GM23338 (cell line): Measurements from ENCODE around the gene STEAP2. TPM values are rescaled to one million over a fixed set of nuclear protein-coding genes. Genes with fewer than 3 reads are reported as not detected.
A peak's percentile ranks its signal among the peaks of the same experiment; 100 is the strongest.

Experiments used
- ATAC-seq: fragments of 200-7000 bp; cut with Tn5 transposase; 3 replicates; pipeline ENCODE4 v1.9.1; 2020
- DNase-seq: peaks from one replicate; pipeline ENCODE4 v3.0.0-alpha.2; 2015; ENCODE audit warnings: low spot score
- H2AFZ ChIP-seq: fragments of 200-600 bp; sonication (generic); 2 replicates; pipeline ENCODE4 v1.8.0; 2016; ENCODE audit warnings: antibody characterized with exemption, mild to moderate bottlenecking, moderate library complexity
- H3F3A ChIP-seq: fragments of 200-600 bp; sonication (generic); replicated peaks from 2 replicates; pipeline ENCODE4 v1.8.0; 2017; ENCODE audit warnings: antibody characterized with exemption, mixed run types, low read depth
- H3K27ac ChIP-seq: fragments of 200-600 bp; sonication (generic); 2 replicates; pipeline ENCODE4 v1.6.1; 2016; ENCODE audit warnings: low read depth
- H3K27me3 ChIP-seq: fragments of 200-600 bp; sonication (generic); 2 replicates; pipeline ENCODE4 v1.8.0; 2016; ENCODE audit warnings: mild to moderate bottlenecking, mixed run types, moderate library complexity; ENCODE audit not compliant: insufficient read depth
- H3K36me3 ChIP-seq: fragments of 200-600 bp; sonication (generic); 2 replicates; pipeline ENCODE4 v1.8.0; 2016; ENCODE audit warnings: mild to moderate bottlenecking; ENCODE audit not compliant: insufficient read depth
- H3K4me1 ChIP-seq: fragments of 200-600 bp; sonication (generic); 2 replicates; pipeline ENCODE4 v1.8.0; 2016; ENCODE audit warnings: mild to moderate bottlenecking, moderate library complexity; ENCODE audit not compliant: insufficient read depth
- H3K4me2 ChIP-seq: fragments of 200-600 bp; sonication (generic); 2 replicates; pipeline ENCODE4 v1.7.1; 2017; ENCODE audit warnings: mixed run types
- H3K4me3 ChIP-seq: fragments of 200-600 bp; sonication (generic); 2 replicates; pipeline ENCODE4 v1.6.1; 2016; ENCODE audit warnings: mixed run types
- H3K79me2 ChIP-seq: fragments of 200-600 bp; sonication (generic); replicated peaks from 2 replicates; pipeline ENCODE4 v1.8.0; 2017; ENCODE audit warnings: mild to moderate bottlenecking; ENCODE audit not compliant: insufficient read depth
- H3K9me2 ChIP-seq: fragments of 200-600 bp; sonication (generic); 2 replicates; pipeline ENCODE4 v1.8.0; 2017; ENCODE audit not compliant: insufficient read depth
- H4K20me1 ChIP-seq: fragments of 200-600 bp; sonication (generic); replicated peaks from 2 replicates; pipeline ENCODE4 v1.8.0; 2017; ENCODE audit warnings: mild to moderate bottlenecking; ENCODE audit not compliant: insufficient read depth
- H3K27ac Mint-ChIP-seq: 2 replicates; pipeline ENCODE4 v1.8.0; 2020; ENCODE audit warnings: inconsistent platforms, mild to moderate bottlenecking, moderate library complexity, mixed read lengths
- H3K27me3 Mint-ChIP-seq: 3 replicates; pipeline ENCODE4 v1.8.0; 2022; ENCODE audit warnings: low read depth, mild to moderate bottlenecking, moderate library complexity, mixed read lengths, inconsistent platforms; ENCODE audit not compliant: insufficient read depth, poor library complexity
- H3K36me3 Mint-ChIP-seq: 3 replicates; pipeline ENCODE4 v1.8.0; 2021; ENCODE audit warnings: low read depth, mild to moderate bottlenecking, inconsistent platforms, moderate library complexity, mixed read lengths
- H3K4me1 Mint-ChIP-seq: 3 replicates; pipeline ENCODE4 v1.8.0; 2020; ENCODE audit warnings: mild to moderate bottlenecking, inconsistent platforms, mixed read lengths
- H3K4me3 Mint-ChIP-seq: 3 replicates; pipeline ENCODE4 v1.8.0; 2021; ENCODE audit warnings: moderate library complexity, mild to moderate bottlenecking, inconsistent platforms, mixed read lengths
- H3K9me3 Mint-ChIP-seq: 3 replicates; pipeline ENCODE4 v1.8.0; 2020; ENCODE audit warnings: moderate library complexity, mild to moderate bottlenecking, inconsistent platforms, mixed read lengths
- CREB1 ChIP-seq: fragments of 250-450 bp; sonication (Bioruptor Pico); IDR thresholded peaks from 2 replicates; pipeline ENCODE4 v1.5.0; 2020; ENCODE audit warnings: low read depth, mild to moderate bottlenecking, moderate library complexity
- EZH2 ChIP-seq: fragments of 200-600 bp; sonication (generic); IDR thresholded peaks from one replicate; pipeline ENCODE4 v1.8.0; 2017; ENCODE audit warnings: antibody characterized with exemption, mild to moderate bottlenecking, low read depth; ENCODE audit not compliant: unreplicated experiment
- EZH2phosphoT487 ChIP-seq: fragments of 200-600 bp; sonication (generic); IDR thresholded peaks from one replicate; pipeline ENCODE4 v1.8.1; 2018; ENCODE audit warnings: antibody characterized with exemption; ENCODE audit not compliant: unreplicated experiment
- JUNB ChIP-seq: IDR thresholded peaks from one replicate; pipeline ENCODE4 v1.6.1; 2016; ENCODE audit warnings: antibody characterized with exemption; ENCODE audit not compliant: unreplicated experiment
- STAT1 ChIP-seq: IDR thresholded peaks from one replicate; pipeline ENCODE4 v1.6.1; 2016; ENCODE audit warnings: antibody characterized with exemption; ENCODE audit not compliant: unreplicated experiment
- ZNF114 ChIP-seq: fragments of 250-450 bp; sonication (Bioruptor Pico); IDR thresholded peaks from 2 replicates; pipeline ENCODE4 v1.5.0; 2020; ENCODE audit warnings: mild to moderate bottlenecking, moderate library complexity
- ZNF331 ChIP-seq: fragments of 250-450 bp; sonication (Bioruptor Pico); IDR thresholded peaks from 2 replicates; pipeline ENCODE4 v1.5.0; 2020; ENCODE audit warnings: low read depth, mild to moderate bottlenecking, moderate library complexity
- polyA plus RNA-seq: library from polyadenylated mRNA; unstranded; fragments of >200 nt; fragmentation: Nextera tagmentation; extraction: Ambion mirVana; gene quantifications from 2 replicates; pipeline ENCODE4 v1.2.1, GENCODE V29; 2016
- total RNA-seq: library from RNA; depleted of rRNA; stranded (reverse); fragments of >200 nt; shearing (Covaris generic); gene quantifications from 2 replicates; pipeline ENCODE4 v1.2.3, GENCODE V29; 2014
- TF ChIP-seq, protein P1 (sequence below): IDR thresholded peaks from 2 replicates; pipeline ENCODE4 v1.6.1; 2016; ENCODE audit warnings: antibody characterized with exemption
- TF ChIP-seq, protein P2 (sequence below): IDR thresholded peaks from one replicate; pipeline ENCODE4 v1.6.1; 2018; ENCODE audit warnings: antibody characterized with exemption; ENCODE audit not compliant: unreplicated experiment
- TF ChIP-seq, protein P3 (sequence below): fragments of 250-450 bp; sonication (Bioruptor Pico); IDR thresholded peaks from 2 replicates; pipeline ENCODE4 v1.5.0; 2020; ENCODE audit warnings: mild to moderate bottlenecking, moderate library complexity
- TF ChIP-seq, protein P4 (sequence below), 2 experiments: fragments of 200-600 bp in 1 of 2; sonication (generic) in 1 of 2; conservative IDR thresholded peaks; 2 replicates each; pipeline versions ENCODE4 v1.5.1 to v1.6.1; 2016 to 2017; ENCODE audit warnings: antibody characterized with exemption in 2 of 2, low read depth in 2 of 2, mild to moderate bottlenecking in 2 of 2, moderate library complexity in 1 of 2

STEAP2 gene
- total and polyA plus RNA-seq, 2 experiments from 2014 or later, result 13.1 to 22.0 TPM

DNA sequence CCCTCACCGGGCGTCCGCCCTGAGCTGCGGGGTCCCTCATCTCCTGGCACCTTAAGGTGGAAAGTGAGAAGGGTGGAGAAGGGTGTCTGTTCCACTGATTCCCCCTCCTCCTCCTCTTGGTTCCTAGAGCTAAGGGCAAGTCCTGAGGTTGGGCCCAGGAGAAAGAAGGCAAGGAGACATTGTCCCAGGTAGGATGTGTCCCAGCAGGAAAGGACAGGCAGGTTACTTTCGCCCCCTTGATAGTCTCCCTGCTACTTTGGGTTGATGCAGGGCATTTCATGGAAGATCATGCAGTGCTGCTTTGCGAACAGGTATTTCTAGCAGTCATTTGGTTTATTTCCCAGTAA lies 582 bp downstream of the STEAP2 start:
- Histone ChIP-seq H3K4me2 (peak overlapping the region; percentile 95), H4K20me1 (no peaks in the 10 kb centered on the region), H3K79me2 (peaks cover 41% of the 10 kb centered on the region), H3K27ac (no peak overlapping the region), H3K4me1 (peaks cover 49% of the 10 kb centered on the region), H3F3A (no peaks in the 10 kb centered on the region; the same call in 1 of the 2 replicates), H3K9me2 (no peaks in the 10 kb centered on the region), H3K36me3 (no peaks in the 10 kb centered on the region), H3K27me3 (no peaks in the 10 kb centered on the region), H3K4me3 (peak overlapping the region; percentile 92), H2AFZ (peak overlapping the region; percentile 77)
- DNase-seq, result peak; percentile 35
- peak; percentile 40 for ATAC-seq
- H3K4me1 Mint-ChIP-seq, result peaks cover 23% of the 10 kb centered on the region
- no peaks in the 10 kb centered on the region for H3K9me3 Mint-ChIP-seq
- H3K27ac Mint-ChIP-seq, result 0 out of 2 replicates have a peak overlapping the region, but pooled peaks have one; percentile 33
- TF ChIP-seq, protein P1, sequence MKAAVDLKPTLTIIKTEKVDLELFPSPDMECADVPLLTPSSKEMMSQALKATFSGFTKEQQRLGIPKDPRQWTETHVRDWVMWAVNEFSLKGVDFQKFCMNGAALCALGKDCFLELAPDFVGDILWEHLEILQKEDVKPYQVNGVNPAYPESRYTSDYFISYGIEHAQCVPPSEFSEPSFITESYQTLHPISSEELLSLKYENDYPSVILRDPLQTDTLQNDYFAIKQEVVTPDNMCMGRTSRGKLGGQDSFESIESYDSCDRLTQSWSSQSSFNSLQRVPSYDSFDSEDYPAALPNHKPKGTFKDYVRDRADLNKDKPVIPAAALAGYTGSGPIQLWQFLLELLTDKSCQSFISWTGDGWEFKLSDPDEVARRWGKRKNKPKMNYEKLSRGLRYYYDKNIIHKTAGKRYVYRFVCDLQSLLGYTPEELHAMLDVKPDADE, result no peak
- TF ChIP-seq, protein P2, sequence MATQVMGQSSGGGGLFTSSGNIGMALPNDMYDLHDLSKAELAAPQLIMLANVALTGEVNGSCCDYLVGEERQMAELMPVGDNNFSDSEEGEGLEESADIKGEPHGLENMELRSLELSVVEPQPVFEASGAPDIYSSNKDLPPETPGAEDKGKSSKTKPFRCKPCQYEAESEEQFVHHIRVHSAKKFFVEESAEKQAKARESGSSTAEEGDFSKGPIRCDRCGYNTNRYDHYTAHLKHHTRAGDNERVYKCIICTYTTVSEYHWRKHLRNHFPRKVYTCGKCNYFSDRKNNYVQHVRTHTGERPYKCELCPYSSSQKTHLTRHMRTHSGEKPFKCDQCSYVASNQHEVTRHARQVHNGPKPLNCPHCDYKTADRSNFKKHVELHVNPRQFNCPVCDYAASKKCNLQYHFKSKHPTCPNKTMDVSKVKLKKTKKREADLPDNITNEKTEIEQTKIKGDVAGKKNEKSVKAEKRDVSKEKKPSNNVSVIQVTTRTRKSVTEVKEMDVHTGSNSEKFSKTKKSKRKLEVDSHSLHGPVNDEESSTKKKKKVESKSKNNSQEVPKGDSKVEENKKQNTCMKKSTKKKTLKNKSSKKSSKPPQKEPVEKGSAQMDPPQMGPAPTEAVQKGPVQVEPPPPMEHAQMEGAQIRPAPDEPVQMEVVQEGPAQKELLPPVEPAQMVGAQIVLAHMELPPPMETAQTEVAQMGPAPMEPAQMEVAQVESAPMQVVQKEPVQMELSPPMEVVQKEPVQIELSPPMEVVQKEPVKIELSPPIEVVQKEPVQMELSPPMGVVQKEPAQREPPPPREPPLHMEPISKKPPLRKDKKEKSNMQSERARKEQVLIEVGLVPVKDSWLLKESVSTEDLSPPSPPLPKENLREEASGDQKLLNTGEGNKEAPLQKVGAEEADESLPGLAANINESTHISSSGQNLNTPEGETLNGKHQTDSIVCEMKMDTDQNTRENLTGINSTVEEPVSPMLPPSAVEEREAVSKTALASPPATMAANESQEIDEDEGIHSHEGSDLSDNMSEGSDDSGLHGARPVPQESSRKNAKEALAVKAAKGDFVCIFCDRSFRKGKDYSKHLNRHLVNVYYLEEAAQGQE, result no peak
- TF ChIP-seq JUNB, result no peak
- TF ChIP-seq, protein P3, sequence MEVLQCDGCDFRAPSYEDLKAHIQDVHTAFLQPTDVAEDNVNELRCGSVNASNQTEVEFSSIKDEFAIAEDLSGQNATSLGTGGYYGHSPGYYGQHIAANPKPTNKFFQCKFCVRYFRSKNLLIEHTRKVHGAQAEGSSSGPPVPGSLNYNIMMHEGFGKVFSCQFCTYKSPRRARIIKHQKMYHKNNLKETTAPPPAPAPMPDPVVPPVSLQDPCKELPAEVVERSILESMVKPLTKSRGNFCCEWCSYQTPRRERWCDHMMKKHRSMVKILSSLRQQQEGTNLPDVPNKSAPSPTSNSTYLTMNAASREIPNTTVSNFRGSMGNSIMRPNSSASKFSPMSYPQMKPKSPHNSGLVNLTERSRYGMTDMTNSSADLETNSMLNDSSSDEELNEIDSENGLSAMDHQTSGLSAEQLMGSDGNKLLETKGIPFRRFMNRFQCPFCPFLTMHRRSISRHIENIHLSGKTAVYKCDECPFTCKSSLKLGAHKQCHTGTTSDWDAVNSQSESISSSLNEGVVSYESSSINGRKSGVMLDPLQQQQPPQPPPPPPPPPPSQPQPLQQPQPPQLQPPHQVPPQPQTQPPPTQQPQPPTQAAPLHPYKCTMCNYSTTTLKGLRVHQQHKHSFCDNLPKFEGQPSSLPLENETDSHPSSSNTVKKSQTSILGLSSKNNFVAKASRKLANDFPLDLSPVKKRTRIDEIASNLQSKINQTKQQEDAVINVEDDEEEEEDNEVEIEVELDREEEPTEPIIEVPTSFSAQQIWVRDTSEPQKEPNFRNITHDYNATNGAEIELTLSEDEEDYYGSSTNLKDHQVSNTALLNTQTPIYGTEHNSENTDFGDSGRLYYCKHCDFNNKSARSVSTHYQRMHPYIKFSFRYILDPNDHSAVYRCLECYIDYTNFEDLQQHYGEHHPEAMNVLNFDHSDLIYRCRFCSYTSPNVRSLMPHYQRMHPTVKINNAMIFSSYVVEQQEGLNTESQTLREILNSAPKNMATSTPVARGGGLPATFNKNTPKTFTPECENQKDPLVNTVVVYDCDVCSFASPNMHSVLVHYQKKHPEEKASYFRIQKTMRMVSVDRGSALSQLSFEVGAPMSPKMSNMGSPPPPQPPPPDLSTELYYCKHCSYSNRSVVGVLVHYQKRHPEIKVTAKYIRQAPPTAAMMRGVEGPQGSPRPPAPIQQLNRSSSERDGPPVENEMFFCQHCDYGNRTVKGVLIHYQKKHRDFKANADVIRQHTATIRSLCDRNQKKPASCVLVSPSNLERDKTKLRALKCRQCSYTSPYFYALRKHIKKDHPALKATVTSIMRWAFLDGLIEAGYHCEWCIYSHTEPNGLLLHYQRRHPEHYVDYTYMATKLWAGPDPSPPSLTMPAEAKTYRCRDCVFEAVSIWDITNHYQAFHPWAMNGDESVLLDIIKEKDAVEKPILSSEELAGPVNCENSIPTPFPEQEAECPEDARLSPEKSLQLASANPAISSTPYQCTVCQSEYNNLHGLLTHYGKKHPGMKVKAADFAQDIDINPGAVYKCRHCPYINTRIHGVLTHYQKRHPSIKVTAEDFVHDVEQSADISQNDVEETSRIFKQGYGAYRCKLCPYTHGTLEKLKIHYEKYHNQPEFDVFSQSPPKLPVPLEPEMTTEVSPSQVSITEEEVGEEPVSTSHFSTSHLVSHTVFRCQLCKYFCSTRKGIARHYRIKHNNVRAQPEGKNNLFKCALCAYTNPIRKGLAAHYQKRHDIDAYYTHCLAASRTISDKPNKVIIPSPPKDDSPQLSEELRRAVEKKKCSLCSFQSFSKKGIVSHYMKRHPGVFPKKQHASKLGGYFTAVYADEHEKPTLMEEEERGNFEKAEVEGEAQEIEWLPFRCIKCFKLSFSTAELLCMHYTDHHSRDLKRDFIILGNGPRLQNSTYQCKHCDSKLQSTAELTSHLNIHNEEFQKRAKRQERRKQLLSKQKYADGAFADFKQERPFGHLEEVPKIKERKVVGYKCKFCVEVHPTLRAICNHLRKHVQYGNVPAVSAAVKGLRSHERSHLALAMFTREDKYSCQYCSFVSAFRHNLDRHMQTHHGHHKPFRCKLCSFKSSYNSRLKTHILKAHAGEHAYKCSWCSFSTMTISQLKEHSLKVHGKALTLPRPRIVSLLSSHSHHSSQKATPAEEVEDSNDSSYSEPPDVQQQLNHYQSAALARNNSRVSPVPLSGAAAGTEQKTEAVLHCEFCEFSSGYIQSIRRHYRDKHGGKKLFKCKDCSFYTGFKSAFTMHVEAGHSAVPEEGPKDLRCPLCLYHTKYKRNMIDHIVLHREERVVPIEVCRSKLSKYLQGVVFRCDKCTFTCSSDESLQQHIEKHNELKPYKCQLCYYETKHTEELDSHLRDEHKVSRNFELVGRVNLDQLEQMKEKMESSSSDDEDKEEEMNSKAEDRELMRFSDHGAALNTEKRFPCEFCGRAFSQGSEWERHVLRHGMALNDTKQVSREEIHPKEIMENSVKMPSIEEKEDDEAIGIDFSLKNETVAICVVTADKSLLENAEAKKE, result no peak
- no peak for TF ChIP-seq ZNF331 (CRISPR knock-in tag)
- TF ChIP-seq STAT1, result no peak
- TF ChIP-seq, protein P4, sequence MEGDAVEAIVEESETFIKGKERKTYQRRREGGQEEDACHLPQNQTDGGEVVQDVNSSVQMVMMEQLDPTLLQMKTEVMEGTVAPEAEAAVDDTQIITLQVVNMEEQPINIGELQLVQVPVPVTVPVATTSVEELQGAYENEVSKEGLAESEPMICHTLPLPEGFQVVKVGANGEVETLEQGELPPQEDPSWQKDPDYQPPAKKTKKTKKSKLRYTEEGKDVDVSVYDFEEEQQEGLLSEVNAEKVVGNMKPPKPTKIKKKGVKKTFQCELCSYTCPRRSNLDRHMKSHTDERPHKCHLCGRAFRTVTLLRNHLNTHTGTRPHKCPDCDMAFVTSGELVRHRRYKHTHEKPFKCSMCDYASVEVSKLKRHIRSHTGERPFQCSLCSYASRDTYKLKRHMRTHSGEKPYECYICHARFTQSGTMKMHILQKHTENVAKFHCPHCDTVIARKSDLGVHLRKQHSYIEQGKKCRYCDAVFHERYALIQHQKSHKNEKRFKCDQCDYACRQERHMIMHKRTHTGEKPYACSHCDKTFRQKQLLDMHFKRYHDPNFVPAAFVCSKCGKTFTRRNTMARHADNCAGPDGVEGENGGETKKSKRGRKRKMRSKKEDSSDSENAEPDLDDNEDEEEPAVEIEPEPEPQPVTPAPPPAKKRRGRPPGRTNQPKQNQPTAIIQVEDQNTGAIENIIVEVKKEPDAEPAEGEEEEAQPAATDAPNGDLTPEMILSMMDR (conservative IDR thresholded peaks at IDR 0.05; ENCODE audit: low read depth in 2 of 2), result no peak
- no peak for TF ChIP-seq CREB1 (CRISPR knock-in tag)
- TF ChIP-seq EZH2, result no peak
- no peak for TF ChIP-seq ZNF114 (CRISPR knock-in tag)
- TF ChIP-seq EZH2phosphoT487, result no peak
- H3K27me3 Mint-ChIP-seq, result peaks cover 6% of the 10 kb centered on the region
- peaks cover 4% of the 10 kb centered on the region for H3K36me3 Mint-ChIP-seq
- no peak overlapping the region for H3K4me3 Mint-ChIP-seq
